HEK293 (cell line): Measurements from ENCODE around the gene HTR2B.

ENCODE experiments used
- CTCF ChIA-PET: fragments of 350-600 bp; formaldehyde crosslinking; extraction: SDS; loops from one replicate; lab custom pipeline; 2021; ENCODE audit warnings: antibody characterized with exemption; lab: Yijun Ruan, JAX
- POLR2A ChIA-PET: fragments of 300-600 bp; formaldehyde crosslinking; extraction: SDS; loops from one replicate; lab custom pipeline; 2020; ENCODE audit warnings: antibody characterized with exemption, inconsistent platforms; lab: Yijun Ruan, JAX
- H3K27ac ChIP-seq: fragments of 200-500 bp; sonication (Bioruptor generic); 2 replicates; pipeline ENCODE4 v1.5.1; 2014; ENCODE audit warnings: low read depth, low read length, control low read depth, inconsistent platforms; ENCODE audit errors: extremely low read depth
- H3K36me3 ChIP-seq, 2 experiments: fragments of 200-500 bp in 1 of 2; sonication (Bioruptor generic) in 1 of 2; 1 replicate in 1 of 2; 2 replicates in 1 of 2; pipeline ENCODE4 v1.5.1; 2014 to 2017; ENCODE audit warnings: inconsistent platforms in 2 of 2, low read length in 2 of 2; ENCODE audit not compliant: control insufficient read depth in 2 of 2, insufficient read depth in 1 of 2
- H3K4me1 ChIP-seq: fragments of 200-500 bp; sonication (Bioruptor generic); 2 replicates; pipeline ENCODE4 v1.5.1; 2014; ENCODE audit warnings: mild to moderate bottlenecking, low read length, inconsistent platforms; ENCODE audit not compliant: control insufficient read depth, insufficient read depth
- H3K4me3 ChIP-seq: 2 replicates; pipeline ENCODE4 v1.5.1; 2011; ENCODE audit warnings: low read depth, mild to moderate bottlenecking, control low read depth, low read length, moderate library complexity
- H3K9me3 ChIP-seq: fragments of 200-500 bp; sonication (Bioruptor generic); 2 replicates; pipeline ENCODE4 v1.5.1; 2014; ENCODE audit warnings: low read depth, low read length, inconsistent platforms; ENCODE audit not compliant: control insufficient read depth, insufficient read depth
- BCL11B ChIP-seq: fragments of 450-650 bp; formaldehyde crosslinking; IDR thresholded peaks from 2 replicates; pipeline ENCODE4 v1.5.1; 2016; ENCODE audit warnings: low read depth, missing biosample characterization, missing genetic modification characterization
- INSM2 ChIP-seq: fragments of 450-650 bp; formaldehyde crosslinking; IDR thresholded peaks from 2 replicates; pipeline ENCODE4 v1.5.1; 2016; ENCODE audit warnings: missing biosample characterization, missing genetic modification characterization
- KLF8 ChIP-seq: fragments of 450-650 bp; formaldehyde crosslinking; IDR thresholded peaks from 2 replicates; pipeline ENCODE4 v1.5.1; 2016; ENCODE audit warnings: missing biosample characterization, missing genetic modification characterization
- MEIS1 ChIP-seq: sonication (generic); formaldehyde crosslinking; IDR thresholded peaks from 2 replicates; pipeline ENCODE4 v1.8.1; 2022; ENCODE audit warnings: missing genetic modification reagents, mild to moderate bottlenecking, borderline replicate concordance
- PRDM2 ChIP-seq: fragments of 450-650 bp; formaldehyde crosslinking; IDR thresholded peaks from 2 replicates; pipeline ENCODE4 v1.5.1; 2016; ENCODE audit warnings: missing biosample characterization, missing genetic modification characterization, borderline replicate concordance
- PRDM6 ChIP-seq: fragments of 450-650 bp; formaldehyde crosslinking; IDR thresholded peaks from 2 replicates; pipeline ENCODE4 v1.5.1; 2017; ENCODE audit warnings: missing biosample characterization, missing genetic modification characterization
- SCRT1 ChIP-seq: fragments of 450-650 bp; formaldehyde crosslinking; IDR thresholded peaks from 2 replicates; pipeline ENCODE4 v1.5.1; 2016; ENCODE audit warnings: missing biosample characterization, missing genetic modification characterization, borderline replicate concordance
- TRIM28 ChIP-seq: IDR thresholded peaks from 2 replicates; pipeline ENCODE4 v1.6.1; 2011; ENCODE audit warnings: low read length, control low read depth, borderline replicate concordance
- ZBTB49 ChIP-seq: fragments of 450-650 bp; formaldehyde crosslinking; IDR thresholded peaks from 2 replicates; pipeline ENCODE4 v1.5.1; 2016; ENCODE audit warnings: missing biosample characterization, missing genetic modification characterization, low read depth
- ZNF138 ChIP-seq: fragments of 450-650 bp; formaldehyde crosslinking; IDR thresholded peaks from 2 replicates; pipeline ENCODE4 v1.5.1; 2016; ENCODE audit warnings: missing biosample characterization, missing genetic modification characterization, borderline replicate concordance
- ZNF140 ChIP-seq: fragments of 450-650 bp; formaldehyde crosslinking; IDR thresholded peaks from 2 replicates; pipeline ENCODE4 v1.5.1; 2016; ENCODE audit warnings: missing biosample characterization, missing genetic modification characterization
- ZNF16 ChIP-seq: fragments of 450-650 bp; formaldehyde crosslinking; IDR thresholded peaks from 2 replicates; pipeline ENCODE4 v1.5.1; 2016; ENCODE audit warnings: low read depth, missing biosample characterization, missing genetic modification characterization
- ZNF37A ChIP-seq: fragments of 450-650 bp; IDR thresholded peaks from 2 replicates; pipeline ENCODE4 v1.5.1; 2018; ENCODE audit warnings: missing biosample characterization, missing genetic modification characterization
- ZNF426 ChIP-seq: fragments of 450-650 bp; formaldehyde crosslinking; IDR thresholded peaks from 2 replicates; pipeline ENCODE4 v1.5.1; 2017; ENCODE audit warnings: missing biosample characterization, missing genetic modification characterization, mild to moderate bottlenecking, inconsistent platforms, moderate library complexity
- ZNF433 ChIP-seq: fragments of 450-650 bp; formaldehyde crosslinking; IDR thresholded peaks from 2 replicates; pipeline ENCODE4 v1.5.1; 2016; ENCODE audit warnings: missing biosample characterization, missing genetic modification characterization, low read depth
- ZNF544 ChIP-seq: fragments of 450-650 bp; formaldehyde crosslinking; IDR thresholded peaks from 2 replicates; pipeline ENCODE4 v1.5.0; 2017; ENCODE audit warnings: missing biosample characterization, missing genetic modification characterization
- ZNF571 ChIP-seq: fragments of 450-650 bp; formaldehyde crosslinking; IDR thresholded peaks from 2 replicates; pipeline ENCODE4 v1.5.0; 2017; ENCODE audit warnings: missing biosample characterization, missing genetic modification characterization
- ZNF654 ChIP-seq: fragments of 450-650 bp; formaldehyde crosslinking; IDR thresholded peaks from 2 replicates; pipeline ENCODE4 v1.5.1; 2016; ENCODE audit warnings: low read depth, missing biosample characterization, missing genetic modification characterization
- ZNF670 ChIP-seq: fragments of 450-650 bp; formaldehyde crosslinking; IDR thresholded peaks from 2 replicates; pipeline ENCODE4 v1.5.1; 2016; ENCODE audit warnings: missing biosample characterization, missing genetic modification characterization, low read depth
- ZNF776 ChIP-seq: fragments of 450-650 bp; formaldehyde crosslinking; IDR thresholded peaks from 2 replicates; pipeline ENCODE4 v1.5.0; 2017; ENCODE audit warnings: missing biosample characterization, missing genetic modification characterization, borderline replicate concordance

Gene HTR2B

GRCh38 chr2:231104115-231104713, 20.6 kb downstream of the HTR2B start:
- Histone ChIP-seq H3K9me3 (no peaks in the 10 kb centered on the region), H3K27ac (no peak overlapping the region), H3K36me3 (peaks cover 8 to 56% of the 10 kb centered on the region in 2 experiments), H3K4me3 (no peak overlapping the region), H3K4me1 (no peaks in the 10 kb centered on the region)
- POLR2A ChIA-PET: interaction anchor here (0.6 to 1.3 kb wide), 2 partner anchors 348 to 365 kb away, joined by 3 read pairs; no protein-coding TSS in a partner anchor
- TF ChIP-seq ZNF654 (tag by site-specific recombination) (peak; percentile 73), BCL11B (no peak)
- CTCF ChIA-PET: interaction anchor here (0.6 to 5.3 kb wide), 39 partner anchors 9 to 348 kb away, joined by 3 to 49 read pairs (median 4); partner anchors contain the start of gene ARMC9

- ChIA-PET CTCF (interaction anchor here (0.7 to 5.3 kb wide), 10 partner anchors 10 to 349 kb away, joined by 3 to 49 read pairs (median 9); no protein-coding TSS in a partner anchor), POLR2A (interaction anchor here (1.3 kb wide), 1 partner anchor 349 kb away, joined by 3 read pairs; no protein-coding TSS in a partner anchor)
- H3K27ac ChIP-seq: no peak overlapping the region
- no peaks in the 10 kb centered on the region for H3K4me1 ChIP-seq
- H3K9me3 ChIP-seq: no peaks in the 10 kb centered on the region
- no peak overlapping the region for H3K4me3 ChIP-seq
- peaks cover 8 to 58% of the 10 kb centered on the region in 2 experiments for H3K36me3 ChIP-seq
- no peak for TF ChIP-seq ZNF571 (tag by site-specific recombination)
- TF ChIP-seq PRDM6 (tag by site-specific recombination): no peak
- no peak for TF ChIP-seq ZNF16 (tag by site-specific recombination)
- no peak for TF ChIP-seq ZNF426
- no peak for TF ChIP-seq ZNF670 (tag by site-specific recombination)
- no peak for TF ChIP-seq TRIM28
- TF ChIP-seq INSM2 (tag by site-specific recombination): no peak
- TF ChIP-seq ZNF433 (tag by site-specific recombination): no peak
- no peak for TF ChIP-seq ZNF140 (tag by site-specific recombination)
- no peak for TF ChIP-seq ZNF776 (tag by site-specific recombination)
- no peak for TF ChIP-seq SCRT1 (tag by site-specific recombination)
- TF ChIP-seq ZNF138: no peak
- TF ChIP-seq MEIS1 (CRISPR knock-in tag): no peak
- TF ChIP-seq ZNF37A (tag by site-specific recombination): no peak
- TF ChIP-seq ZNF654 (tag by site-specific recombination): no peak
- no peak for TF ChIP-seq ZBTB49 (tag by site-specific recombination)
- no peak for TF ChIP-seq KLF8 (tag by site-specific recombination)
- TF ChIP-seq PRDM2 (tag by site-specific recombination): no peak
- TF ChIP-seq ZNF544 (tag by site-specific recombination): no peak
These were observed 22.1 kb downstream of the HTR2B start for GRCh38 chr2:231102772-231103171.
